COR-L47 (cell line): ENCODE results near the gene UBE2O.

Experiments
- DNase-seq: peaks from one replicate; lab custom pipeline; 2025; lab: John Stamatoyannopoulos, UW

UBE2O gene

DNA sequence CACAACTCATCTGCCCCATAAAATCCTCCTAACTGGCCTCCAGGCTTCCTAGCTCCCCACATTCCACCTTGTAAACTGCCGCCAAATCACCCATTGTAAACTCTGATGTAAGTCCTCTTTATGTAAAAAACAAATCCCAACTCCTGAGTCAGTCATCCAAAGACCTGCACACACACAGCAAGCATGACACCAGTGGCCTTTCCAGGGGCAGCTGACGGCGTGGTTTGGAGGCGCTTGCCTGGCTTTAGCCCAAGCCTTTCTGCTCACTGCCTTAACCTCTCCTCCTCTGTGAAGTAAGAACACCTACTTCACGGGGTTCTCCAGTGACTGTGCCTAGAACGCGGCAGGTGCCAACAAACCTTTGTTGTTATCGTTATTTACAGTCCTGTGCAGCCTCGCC lies 14.0 kb downstream of the UBE2O start:
- DNase-seq, result no peak

DNA sequence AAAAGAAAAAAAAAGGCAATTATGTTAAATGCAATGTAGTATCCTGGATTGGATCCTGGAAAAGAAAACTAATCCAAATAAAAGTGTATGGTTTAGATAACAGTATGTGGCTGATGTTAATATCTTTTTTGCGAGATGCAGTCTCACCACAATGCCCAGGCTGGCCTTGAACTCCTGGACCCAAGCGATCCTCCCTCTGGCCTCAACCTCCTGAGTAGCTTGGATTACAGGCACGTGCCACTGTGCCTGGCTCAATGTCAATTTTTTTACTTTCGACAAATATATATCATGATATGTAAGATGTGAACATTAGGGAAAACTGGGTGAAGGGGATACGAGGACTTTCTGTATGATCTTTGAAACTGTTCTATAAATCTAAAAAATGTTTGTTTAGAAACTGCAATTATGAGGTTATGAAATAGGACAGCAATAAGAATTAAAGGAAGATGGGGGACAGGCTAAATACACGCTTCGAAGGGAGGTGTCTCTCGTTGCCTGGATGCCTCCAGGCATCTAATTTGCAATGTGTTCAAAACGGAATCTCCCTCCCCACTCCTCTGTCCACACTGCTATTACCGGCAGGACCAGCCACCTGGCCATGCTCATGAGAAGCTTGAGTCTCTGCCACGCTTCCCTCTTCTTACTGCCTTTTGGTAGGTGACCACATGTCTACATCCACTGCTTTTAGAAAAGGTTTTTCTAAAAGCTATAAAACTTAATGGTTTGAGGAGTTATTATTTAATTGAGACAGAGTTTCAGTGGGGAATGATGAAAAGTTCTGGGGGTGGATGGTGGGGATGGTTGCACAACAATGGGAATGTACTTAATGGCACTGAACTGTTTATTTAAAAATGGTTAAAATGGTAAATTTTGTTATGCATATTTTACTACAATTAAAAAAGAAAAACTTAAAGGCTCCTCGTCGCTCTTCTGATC lies 15.2 kb downstream of the UBE2O start:
- peak; percentile 23 for DNase-seq

DNA sequence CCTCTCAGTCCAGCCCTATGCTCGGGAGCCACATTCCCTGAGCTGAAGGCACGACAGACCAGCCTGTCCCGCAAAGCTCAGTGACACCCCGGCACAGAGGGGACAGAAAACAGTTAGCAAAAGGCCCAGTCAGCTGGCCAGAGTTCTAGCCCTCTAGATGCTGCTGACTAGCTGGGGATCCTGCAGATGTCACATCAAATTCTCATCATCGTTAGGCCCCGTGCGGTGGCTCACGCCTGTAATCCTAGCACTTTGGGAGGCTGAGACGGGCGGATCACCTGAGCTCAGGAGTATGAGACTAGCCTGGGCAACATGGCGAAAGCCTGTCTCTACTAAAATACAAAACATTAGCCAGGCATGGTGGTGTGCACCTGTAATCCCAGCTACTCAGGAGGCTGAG lies 17.2 kb downstream of the UBE2O start:
- DNase-seq, result no peak

DNA sequence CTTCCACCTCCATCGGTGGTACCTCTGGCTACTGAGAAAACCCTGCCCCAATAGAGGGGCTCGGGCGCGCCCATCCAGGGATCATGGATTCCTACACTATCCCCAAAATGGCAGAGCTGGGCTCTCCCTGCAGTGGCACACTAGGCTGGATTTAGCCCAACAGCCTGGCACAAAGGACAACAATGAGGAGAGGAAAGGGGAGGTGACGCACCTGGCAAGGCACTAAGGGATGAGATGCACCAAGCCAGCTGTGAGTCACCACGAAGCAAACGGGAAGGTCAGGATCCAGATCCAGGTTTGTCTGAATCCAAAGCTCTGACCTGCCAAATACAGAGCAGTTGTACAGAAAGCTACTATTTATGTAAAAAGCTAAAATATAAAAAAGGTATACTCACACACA lies 18.1 kb downstream of the UBE2O start:
- no peak for DNase-seq

DNA sequence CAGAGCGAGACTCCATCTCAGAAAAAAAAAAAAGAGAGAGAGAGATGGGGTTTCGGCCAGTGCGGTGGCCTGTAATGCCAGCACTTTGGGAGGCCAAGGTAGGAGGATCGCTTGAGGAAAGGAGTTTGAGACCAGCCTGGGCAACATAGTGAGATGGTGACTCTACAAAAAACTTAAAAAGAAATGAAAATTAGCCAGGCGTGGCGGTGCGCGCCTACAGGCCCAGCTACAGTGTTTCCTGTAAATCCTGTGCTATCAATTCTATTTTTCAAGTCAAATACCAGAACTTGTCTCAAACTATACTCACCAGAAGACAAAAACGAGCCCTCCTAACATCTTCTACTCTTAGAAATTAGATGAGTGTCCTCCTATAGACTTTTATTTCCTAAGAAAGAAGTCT lies 19.3 kb downstream of the UBE2O start:
- no peak for DNase-seq

DNA sequence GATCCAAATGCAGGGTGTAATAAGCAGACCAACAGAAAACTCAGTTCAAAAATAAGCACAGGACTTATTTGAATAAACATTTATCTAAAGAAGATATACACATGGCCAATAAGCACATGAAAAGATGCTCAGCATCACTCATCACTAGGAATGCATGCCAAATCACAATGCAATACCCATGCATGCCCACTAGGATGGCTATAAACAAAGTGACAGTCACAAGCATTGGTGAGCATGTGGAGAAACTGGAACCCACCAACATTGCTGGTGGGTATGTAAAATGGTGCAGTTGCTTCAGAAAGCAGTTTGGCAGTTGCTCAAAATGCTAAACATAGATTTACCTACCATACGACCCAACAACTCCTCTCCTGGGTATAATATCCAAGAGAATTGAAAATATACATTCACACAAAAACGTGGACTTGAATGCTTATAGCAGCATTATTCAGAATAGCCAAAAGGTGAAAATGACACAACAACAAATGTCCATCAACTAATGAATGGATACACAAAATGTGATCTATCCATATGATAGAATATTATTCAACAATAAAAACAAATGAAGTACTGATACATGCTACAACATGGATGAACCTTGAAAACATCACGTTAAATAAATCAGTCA lies 20.1 kb downstream of the UBE2O start:
- DNase-seq, result no peak

DNA sequence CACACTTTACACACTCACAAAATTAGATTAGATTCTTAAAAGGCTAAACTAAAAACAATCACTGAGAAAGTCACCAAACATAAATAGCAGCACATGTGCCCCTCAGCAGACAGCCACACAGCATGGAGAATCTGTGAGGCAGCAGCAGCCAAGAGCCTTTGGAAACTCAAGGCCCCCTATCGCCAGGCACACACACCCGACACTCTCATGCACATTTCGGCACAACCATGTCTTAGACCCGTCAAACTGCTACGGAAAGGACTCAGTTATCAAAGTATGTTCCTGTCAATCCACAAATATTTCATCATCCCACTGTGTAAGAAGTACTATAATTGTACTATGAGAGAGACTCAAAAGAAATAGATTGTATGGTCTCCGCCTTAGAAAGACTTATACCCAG lies 20.9 kb downstream of the UBE2O start:
- no peak for DNase-seq

DNA sequence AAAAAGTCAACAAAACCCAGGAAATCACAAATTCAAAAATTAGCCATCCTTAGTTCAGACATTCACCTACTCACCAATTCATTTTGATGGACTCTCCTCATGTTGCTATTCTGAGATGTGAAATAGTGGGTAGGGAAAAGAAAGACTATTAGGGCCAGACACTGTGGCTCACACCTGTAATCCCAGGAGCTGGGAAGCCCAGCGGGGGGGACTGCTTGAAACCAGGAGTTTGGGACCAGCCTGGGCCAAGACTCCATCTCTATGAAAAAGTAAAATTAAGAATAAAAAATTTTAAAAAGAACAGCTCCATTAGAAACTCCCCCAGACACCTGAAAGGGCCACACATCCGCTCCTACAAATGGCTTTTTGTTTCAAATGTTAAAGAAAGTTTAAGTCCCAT lies 21.4 kb downstream of the UBE2O start:
- DNase-seq, result no peak

DNA sequence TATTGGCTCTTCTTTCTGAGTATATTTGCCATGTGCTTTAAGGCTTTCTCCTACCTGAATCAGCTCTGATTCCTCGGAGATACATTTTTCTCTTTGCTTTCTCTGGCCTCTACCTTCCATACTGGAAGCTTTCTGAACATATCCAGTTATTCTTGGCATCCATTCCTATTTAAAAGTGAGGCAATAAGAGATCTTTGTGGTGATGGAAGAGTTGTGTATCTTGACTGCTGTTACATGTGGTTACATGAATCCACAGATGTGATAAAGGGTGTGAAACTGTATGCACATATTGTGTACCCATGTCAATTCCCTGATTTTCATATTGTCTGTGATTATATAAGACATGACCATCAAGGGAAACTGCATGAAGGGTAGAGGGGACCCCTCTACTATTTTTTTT lies 24.4 kb downstream of the UBE2O start:
- DNase-seq, result no peak

DNA sequence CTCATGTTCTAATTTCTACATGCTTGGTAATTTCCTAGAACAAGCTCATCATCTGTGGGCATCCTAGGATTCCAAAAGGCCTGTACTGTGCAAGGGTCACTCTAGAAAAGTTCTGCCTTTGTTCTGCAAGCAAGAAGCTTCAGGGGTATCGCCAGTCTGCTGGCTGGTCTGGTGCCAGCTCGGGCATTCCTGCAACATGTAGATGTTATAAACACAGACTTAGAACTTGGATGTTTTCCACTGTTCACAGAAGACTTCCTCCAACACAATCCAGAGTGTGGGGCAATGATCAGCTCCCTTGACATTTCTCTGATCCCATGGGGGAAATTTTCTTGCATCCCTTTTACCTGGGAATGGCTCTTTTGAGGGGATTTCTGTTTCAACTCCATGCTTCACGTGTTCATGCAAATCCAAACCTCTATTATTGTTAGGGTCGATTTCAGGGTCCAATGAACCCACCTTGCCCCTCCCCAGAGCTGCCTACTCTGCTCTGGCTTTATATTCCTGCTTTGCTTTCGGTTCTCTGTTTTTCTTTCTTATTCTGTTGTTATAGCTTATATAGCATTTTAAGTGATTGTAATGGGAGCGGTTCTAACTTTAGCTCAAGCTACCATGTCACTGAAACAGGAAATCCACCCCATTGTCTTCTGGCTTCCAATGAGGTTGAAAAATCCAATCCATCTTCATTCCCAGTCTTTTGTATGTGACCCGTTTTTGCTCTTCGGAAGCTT lies 25.3 kb downstream of the UBE2O start:
- no peak for DNase-seq

DNA sequence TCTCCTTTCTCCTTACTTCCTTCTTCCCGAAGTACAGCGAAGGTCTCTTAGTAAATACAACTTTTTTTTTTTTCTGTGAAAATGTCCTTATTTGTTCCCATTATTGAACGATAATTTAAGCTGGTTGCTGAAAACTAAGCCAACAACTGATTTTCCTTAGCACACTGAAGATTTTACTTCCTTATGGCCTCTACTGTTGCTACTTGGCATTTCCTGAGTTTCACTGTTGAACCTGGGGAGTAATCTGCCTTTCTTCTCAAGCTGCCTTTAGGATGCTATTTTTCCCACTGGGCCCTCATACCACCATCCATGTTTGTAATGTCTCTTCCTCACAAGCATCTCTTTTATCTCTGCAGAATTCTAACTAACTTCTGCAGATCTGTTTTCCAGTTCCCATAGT lies 26.1 kb downstream of the UBE2O start:
- DNase-seq, result no peak

DNA sequence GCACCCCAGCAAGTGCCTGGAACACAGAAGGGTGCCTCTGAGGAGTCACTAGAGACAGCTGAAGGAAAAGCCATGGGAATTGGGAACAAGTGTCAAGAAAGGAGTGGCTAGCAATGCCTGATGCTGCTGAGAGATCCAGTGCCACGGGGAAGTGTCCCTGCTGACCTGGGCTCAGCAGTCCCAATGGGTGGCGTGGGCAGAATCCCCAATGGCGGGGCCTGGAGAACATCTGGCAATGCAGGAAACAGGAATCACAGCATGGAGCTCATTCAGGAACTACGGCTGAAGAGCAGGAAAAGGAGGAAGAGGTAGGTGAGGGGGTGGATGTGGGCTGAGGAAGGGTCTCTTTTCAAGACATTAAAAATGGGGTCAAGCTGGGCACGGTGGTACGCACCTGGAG lies 30.1 kb downstream of the UBE2O start:
- no peak for DNase-seq

DNA sequence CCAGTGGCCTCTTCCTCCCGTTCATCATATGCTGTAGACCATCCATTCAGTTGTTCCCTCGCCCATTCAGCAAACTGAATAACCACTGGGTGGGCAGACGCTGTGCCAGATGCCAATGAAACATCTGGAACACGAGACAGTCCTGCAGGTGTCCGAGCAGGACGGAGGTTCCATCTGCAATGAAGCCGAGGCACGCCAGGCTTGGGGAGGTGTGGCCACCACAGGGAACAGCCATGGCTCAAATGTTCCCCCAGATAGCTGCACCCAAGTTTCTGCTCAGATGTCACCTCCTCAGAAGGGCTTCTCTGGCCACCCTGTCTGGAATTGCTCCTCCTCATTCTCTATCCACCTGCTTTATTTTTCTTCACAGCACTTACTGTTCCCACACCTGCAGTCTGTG lies 30.5 kb downstream of the UBE2O start:
- DNase-seq, result no peak

DNA sequence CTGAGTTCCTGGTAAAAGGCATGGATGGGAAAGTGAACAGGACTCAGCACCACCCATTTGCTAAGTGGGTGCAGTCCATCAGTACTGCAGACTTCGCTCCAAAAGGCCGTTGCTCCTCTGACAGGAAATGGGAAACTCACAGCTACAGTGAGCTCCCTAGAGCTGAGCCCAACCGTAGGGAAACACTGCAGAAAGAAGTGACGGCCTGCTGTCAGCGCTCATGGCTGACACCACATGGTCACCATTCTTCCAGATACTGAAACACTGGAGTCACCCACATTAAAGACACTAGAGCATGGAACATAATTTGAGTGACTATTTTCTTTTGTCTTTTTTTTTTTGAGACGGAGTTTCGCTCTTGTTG lies 31.9 kb downstream of the UBE2O start:
- no peak for DNase-seq

DNA sequence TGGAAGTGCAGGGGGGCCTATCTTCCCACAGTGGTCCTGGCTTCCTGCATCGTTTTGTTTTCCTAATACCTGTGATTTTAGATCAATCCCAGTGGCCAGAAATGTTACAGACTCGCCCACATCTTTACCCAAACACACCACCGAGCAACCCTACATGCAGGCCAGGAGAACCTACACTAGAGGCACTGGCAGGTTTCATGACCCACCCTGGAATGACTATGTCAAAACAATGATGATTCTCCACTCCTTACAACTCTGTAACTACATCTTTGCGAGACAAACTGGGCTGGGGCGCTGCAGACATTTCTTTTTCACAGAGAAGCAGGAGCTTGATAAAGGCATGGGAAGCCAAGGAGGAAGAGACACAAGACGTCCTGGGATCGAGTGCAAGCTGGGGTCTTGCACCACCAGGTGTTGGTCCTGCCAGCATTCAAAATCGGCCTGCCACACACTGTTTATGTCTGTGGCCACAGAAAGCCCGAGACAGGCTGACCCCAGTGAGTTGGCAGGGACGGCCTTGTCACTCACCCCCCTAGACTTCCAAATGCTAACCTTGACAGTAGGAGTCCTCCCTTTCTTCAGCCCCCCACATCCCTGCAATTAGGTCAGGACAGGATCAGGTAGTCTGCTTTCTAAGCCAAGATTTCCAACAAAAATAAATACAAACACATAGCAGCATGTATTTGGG lies 32.5 kb downstream of the UBE2O start:
- DNase-seq, result no peak

DNA sequence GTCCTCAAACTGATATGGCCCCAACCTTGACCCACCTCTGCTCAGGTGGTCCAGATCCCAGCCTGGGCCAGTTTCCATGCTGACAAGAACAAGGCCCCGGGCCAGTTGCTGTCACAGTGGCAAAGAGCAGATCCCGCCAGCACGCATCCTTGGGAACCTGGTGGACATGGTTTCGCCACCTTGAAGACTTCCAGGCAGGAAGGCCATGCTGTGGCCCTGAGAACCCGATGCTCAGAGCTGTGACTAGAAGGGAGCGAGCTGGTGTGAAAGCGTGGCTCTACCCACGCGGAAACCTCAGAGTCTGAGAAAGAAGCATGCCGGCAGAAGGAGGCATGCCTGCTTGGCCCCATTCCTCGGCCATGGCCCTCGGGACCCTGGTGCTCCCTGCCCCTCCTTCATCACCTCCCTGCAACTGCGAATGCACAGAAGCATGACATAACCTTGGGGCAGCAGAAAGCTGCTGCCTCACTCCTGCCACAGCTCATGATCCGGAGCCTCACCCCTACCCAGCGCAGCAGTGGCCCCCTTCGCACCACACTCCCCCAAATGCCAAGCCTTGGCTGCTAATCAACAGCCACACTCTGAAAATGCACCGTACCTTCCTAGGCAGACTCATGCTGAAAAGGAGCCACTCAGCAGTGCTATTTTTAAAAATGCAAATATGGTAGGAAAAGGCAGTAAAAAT lies 33.2 kb downstream of the UBE2O start:
- DNase-seq, result no peak

DNA sequence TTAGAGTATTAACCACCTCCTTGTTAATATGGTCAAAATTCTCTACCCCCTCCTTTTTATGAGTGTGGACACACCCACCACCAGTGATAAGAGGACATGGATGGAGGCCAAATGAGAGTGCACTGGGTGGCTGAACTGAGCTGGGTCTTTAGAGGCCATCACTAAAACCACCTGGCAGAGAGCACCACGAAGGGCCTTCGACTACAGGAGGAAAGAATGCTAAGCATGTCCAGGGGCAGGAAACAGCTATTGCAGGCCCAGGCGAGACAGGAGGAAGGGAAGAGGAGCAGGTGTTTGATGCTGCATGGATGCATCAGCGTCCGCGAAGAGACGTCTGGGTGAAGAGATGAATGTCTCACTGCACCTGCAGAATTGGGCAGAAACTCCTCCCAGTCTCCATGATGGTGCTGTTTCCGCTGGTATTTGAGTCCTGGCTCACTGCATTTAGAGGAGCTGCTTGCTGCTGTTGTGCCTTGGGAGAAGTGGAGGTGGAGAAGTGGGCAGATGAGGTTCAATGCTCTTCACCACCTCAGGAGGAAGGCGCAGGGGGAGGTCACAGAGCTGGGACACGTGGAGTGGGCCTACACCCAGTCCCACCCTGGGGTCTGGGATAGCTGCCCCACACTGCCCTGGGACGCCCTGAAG lies 35.3 kb downstream of the UBE2O start:
- peak; percentile 25 for DNase-seq

DNA sequence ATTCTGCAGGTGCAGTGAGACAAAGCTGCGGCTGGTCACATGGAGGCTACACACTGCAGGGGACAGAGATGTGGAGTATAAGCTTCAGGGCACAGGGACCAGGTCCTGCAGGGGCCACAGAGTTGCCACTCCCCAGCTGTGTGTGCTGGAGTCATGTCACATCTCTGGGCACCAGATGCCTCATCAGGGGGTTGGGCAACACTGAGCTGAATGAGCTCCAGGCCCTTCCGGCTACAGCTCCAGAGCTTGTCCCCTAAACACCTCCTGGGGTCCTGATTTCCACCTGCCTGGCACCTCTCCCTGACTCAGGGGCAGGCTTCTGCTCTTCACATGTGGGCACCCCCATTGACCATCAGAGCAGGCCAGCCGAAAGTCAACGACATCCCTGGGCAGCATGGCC lies 36.1 kb downstream of the UBE2O start:
- no peak for DNase-seq

DNA sequence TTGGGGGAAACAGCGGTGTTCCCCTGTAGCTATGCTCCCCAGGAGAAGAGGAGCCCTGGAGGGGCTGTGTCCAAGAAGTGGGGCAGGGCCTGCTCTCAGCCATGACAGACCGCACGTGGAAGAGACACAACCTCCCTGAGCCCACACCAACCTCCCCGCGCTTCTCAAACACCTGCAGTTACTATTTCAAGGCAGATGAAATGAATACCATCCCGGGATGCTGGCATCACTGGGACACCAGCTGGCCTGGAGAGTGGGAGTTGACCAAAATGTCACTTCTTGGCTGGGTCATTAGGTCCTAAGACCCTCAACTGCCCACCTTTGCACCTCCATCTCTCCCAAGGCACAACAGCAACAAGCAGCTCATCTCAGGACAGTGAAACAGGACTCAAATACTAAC lies 36.5 kb downstream of the UBE2O start:
- DNase-seq, result no peak

DNA sequence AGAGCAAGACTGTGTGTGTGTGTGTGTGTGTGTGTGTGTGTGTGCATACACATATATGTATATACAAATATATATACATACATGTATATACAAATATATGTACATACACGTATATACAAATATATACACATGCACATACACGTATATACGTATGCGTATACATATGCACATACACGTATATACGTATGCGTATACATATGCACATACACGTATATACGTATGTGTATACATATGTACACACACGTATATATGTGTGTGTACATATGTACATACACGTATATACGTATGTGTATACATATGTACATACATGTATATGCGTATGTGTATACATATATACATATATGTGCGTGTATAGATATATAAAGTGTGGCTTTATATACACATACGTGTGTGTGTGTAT lies 37.2 kb downstream of the UBE2O start:
- DNase-seq, result no peak
